ENCODE results near the gene ABHD16B. TPM values are rescaled to one million over a fixed set of nuclear protein-coding genes. Genes with fewer than 3 reads are reported as not detected.

ABHD16B gene
- total and polyA plus RNA-seq, 2 of the 13 experiments (the other 11 are each of a cell fraction or from before 2014, with no cell fraction given): not detected

GRCh38 chr20:63881451-63882226, 20.3 kb downstream of the ABHD16B start:
- intact Hi-C loops (cut with micrococcal nuclease; ENCODE audit: unreplicated experiment): no loop called here
- no peak overlapping the region for H3K4me2 ChIP-seq (ENCODE audit: low read depth, low read length)
- in situ Hi-C loops (cut with HindIII; ENCODE audit: extremely low pct_ligation_motif_present, low pct_unique_long_range_greater_than_20kb): no loop called here
- H3K27ac ChIP-seq (ENCODE audit: extremely low read length, insufficient read depth, low read length): no peak overlapping the region
- H3K9ac ChIP-seq (ENCODE audit: insufficient read depth, low read depth, low read length): no peak overlapping the region
- no peak for DNase-seq (ENCODE audit: low spot score)
- 92% methylated on average over 17 of the region's 19 CpGs for WGBS (ENCODE audit: low lambda C conversion rate)
- H3K79me2 ChIP-seq (ENCODE audit: insufficient read depth, low read length): peaks cover 39% of the 10 kb centered on the region
- no peak for FAIRE-seq
- no peaks in the 10 kb centered on the region for H3K27me3 ChIP-seq (ENCODE audit: control insufficient read depth in 1 of 2, insufficient read depth in 2 of 2, low read length in 2 of 2)
- H3K36me3 ChIP-seq (replicated peaks in 1 of 2; ENCODE audit: control insufficient read depth in 1 of 2, insufficient read depth in 2 of 2, low read length in 2 of 2): peaks cover 66 to 76% of the 10 kb centered on the region in 2 experiments
- no TSS peak for BruUV-seq (replicated peaks)
- H3K4me1 ChIP-seq (ENCODE audit: insufficient read depth, low read length): no peaks in the 10 kb centered on the region
- CTCF ChIA-PET (ENCODE audit: low intra/inter-chr PET ratio, low total read pairs): no interaction called here
- H2AFZ ChIP-seq (ENCODE audit: low read length): no peak overlapping the region
- no peaks in the 10 kb centered on the region for H3K9me3 ChIP-seq (ENCODE audit: low read length)
- POLR2A ChIA-PET: interaction anchor here (2.3 kb wide), 1 partner anchor 17 kb away, joined by 15 read pairs; the partner anchor contains the start of gene TPD52L2
- no peak overlapping the region for H3K4me3 ChIP-seq (replicated peaks in 1 of 3; ENCODE audit: insufficient read depth in 1 of 3, low read depth in 2 of 3, low read length in 3 of 3)
- peak; percentile 9; the same call in 2 of the 3 replicates for ATAC-seq
- H4K20me1 ChIP-seq (ENCODE audit: insufficient read depth, low read length): peaks cover 47% of the 10 kb centered on the region; the same call in 1 of the 2 replicates
- TF ChIP-seq MTF1 (CRISPR knock-in tag; IDR thresholded peaks at IDR 0.05): no peak
- no peak for TF ChIP-seq TP53 (CRISPR knock-in tag; conservative IDR thresholded peaks at IDR 0.05)
- no peak for TF ChIP-seq ZNF3 (CRISPR knock-in tag; IDR thresholded peaks at IDR 0.05)
- TF ChIP-seq, protein P1, sequence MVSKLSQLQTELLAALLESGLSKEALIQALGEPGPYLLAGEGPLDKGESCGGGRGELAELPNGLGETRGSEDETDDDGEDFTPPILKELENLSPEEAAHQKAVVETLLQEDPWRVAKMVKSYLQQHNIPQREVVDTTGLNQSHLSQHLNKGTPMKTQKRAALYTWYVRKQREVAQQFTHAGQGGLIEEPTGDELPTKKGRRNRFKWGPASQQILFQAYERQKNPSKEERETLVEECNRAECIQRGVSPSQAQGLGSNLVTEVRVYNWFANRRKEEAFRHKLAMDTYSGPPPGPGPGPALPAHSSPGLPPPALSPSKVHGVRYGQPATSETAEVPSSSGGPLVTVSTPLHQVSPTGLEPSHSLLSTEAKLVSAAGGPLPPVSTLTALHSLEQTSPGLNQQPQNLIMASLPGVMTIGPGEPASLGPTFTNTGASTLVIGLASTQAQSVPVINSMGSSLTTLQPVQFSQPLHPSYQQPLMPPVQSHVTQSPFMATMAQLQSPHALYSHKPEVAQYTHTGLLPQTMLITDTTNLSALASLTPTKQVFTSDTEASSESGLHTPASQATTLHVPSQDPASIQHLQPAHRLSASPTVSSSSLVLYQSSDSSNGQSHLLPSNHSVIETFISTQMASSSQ (IDR thresholded peaks at IDR 0.05; ENCODE audit: low read depth): no peak
- TF ChIP-seq, protein P1 (CRISPR knock-in tag; IDR thresholded peaks at IDR 0.05; ENCODE audit: borderline replicate concordance): 0 out of 2 replicates have a peak, but pooled peaks have one; percentile 0
- TF ChIP-seq NAIF1 (CRISPR knock-in tag; IDR thresholded peaks at IDR 0.05; ENCODE audit: borderline replicate concordance): no peak
- TF ChIP-seq SCMH1 (CRISPR knock-in tag; IDR thresholded peaks at IDR 0.05; ENCODE audit: borderline replicate concordance): no peak
- TF ChIP-seq POLR2A (IDR thresholded peaks at IDR 0.05; ENCODE audit: insufficient read depth in 1 of 2, low read depth in 2 of 2, low read length in 2 of 2): peak in 1 of 2 experiments; percentile 33; a peak in 1 of 4 replicates
- no peak for TF ChIP-seq YEATS4 (CRISPR knock-in tag; IDR thresholded peaks at IDR 0.05; ENCODE audit: borderline replicate concordance)
- no peak for TF ChIP-seq ZBTB37 (CRISPR knock-in tag; IDR thresholded peaks at IDR 0.05)
- TF ChIP-seq SATB2 (CRISPR knock-in tag; IDR thresholded peaks at IDR 0.05): no peak
- TF ChIP-seq TCF7 (IDR thresholded peaks at IDR 0.05; ENCODE audit: low read depth): no peak
- TF ChIP-seq, protein P2, sequence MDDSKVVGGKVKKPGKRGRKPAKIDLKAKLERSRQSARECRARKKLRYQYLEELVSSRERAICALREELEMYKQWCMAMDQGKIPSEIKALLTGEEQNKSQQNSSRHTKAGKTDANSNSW (CRISPR knock-in tag; IDR thresholded peaks at IDR 0.05; ENCODE audit: borderline replicate concordance): no peak
- no peak for TF ChIP-seq SNAPC4 (CRISPR knock-in tag; IDR thresholded peaks at IDR 0.05)

Data from HepG2 (cell line).